Astrocyte (in vitro differentiated cells and primary cell): Measurements from ENCODE around the gene TRIM9. TPM values are rescaled to one million over a fixed set of nuclear protein-coding genes. Genes with fewer than 3 reads are reported as not detected.

Experiments
- DNase-seq: peaks from one replicate; pipeline ENCODE4 v3.0.0-alpha.2; 2010; ENCODE audit warnings: low read depth
- FAIRE-seq: peaks from 2 replicates; lab custom pipeline; 2011; peaks lifted over from hg19 to GRCh38; lab: Jason Lieb, UNC
- H2AFZ ChIP-seq: 2 replicates; pipeline ENCODE4 v1.6.0; 2012; ENCODE audit warnings: low read depth, low read length, inconsistent platforms
- H3K27ac ChIP-seq: 2 replicates; pipeline ENCODE4 v1.5.1; 2011; ENCODE audit warnings: low read depth, low read length, inconsistent platforms
- H3K27me3 ChIP-seq: 2 replicates; pipeline ENCODE4 v1.6.0; 2011; ENCODE audit warnings: low read length, inconsistent platforms; ENCODE audit not compliant: insufficient read depth
- H3K36me3 ChIP-seq: 2 replicates; pipeline ENCODE4 v1.5.1; 2011; ENCODE audit warnings: low read length, inconsistent platforms; ENCODE audit not compliant: insufficient read depth
- H3K4me1 ChIP-seq: 2 replicates; pipeline ENCODE4 v1.5.1; 2011; ENCODE audit warnings: low read length, inconsistent platforms; ENCODE audit not compliant: insufficient read depth
- H3K4me2 ChIP-seq: 2 replicates; pipeline ENCODE4 v1.6.0; 2012; ENCODE audit warnings: low read length, inconsistent platforms
- H3K4me3 ChIP-seq: 2 replicates; pipeline ENCODE4 v1.5.1; 2011; ENCODE audit warnings: low read depth, mild to moderate bottlenecking, low read length, inconsistent platforms; ENCODE audit not compliant: insufficient read depth
- H3K79me2 ChIP-seq: 2 replicates; pipeline ENCODE4 v1.6.0; 2012; ENCODE audit warnings: mild to moderate bottlenecking, low read length, inconsistent platforms; ENCODE audit not compliant: insufficient read depth
- H3K9ac ChIP-seq: 2 replicates; pipeline ENCODE4 v1.6.0; 2012; ENCODE audit warnings: mild to moderate bottlenecking, low read length, inconsistent platforms
- H3K9me3 ChIP-seq: 2 replicates; pipeline ENCODE4 v1.5.1; 2012; ENCODE audit warnings: low read depth, mild to moderate bottlenecking, low read length, inconsistent platforms; ENCODE audit not compliant: insufficient read depth
- H4K20me1 ChIP-seq: 2 replicates; pipeline ENCODE4 v1.6.0; 2012; ENCODE audit warnings: low read length, inconsistent platforms; ENCODE audit not compliant: insufficient read depth
- H3K27ac Mint-ChIP-seq: one replicate; pipeline ENCODE4 v1.8.0; 2021; ENCODE audit warnings: mild to moderate bottlenecking, mixed read lengths; ENCODE audit not compliant: unreplicated experiment
- H3K27me3 Mint-ChIP-seq: one replicate; pipeline ENCODE4 v1.8.0; 2021; ENCODE audit warnings: low read depth, mixed read lengths; ENCODE audit not compliant: unreplicated experiment
- H3K36me3 Mint-ChIP-seq: one replicate; pipeline ENCODE4 v1.8.0; 2021; ENCODE audit warnings: low read depth, mixed read lengths; ENCODE audit not compliant: unreplicated experiment
- H3K4me1 Mint-ChIP-seq: one replicate; pipeline ENCODE4 v1.8.0; 2021; ENCODE audit warnings: low read depth, mixed read lengths; ENCODE audit not compliant: unreplicated experiment
- H3K4me3 Mint-ChIP-seq: one replicate; pipeline ENCODE4 v1.8.0; 2021; ENCODE audit warnings: mild to moderate bottlenecking, moderate library complexity, mixed read lengths; ENCODE audit not compliant: unreplicated experiment
- H3K9me3 Mint-ChIP-seq: one replicate; pipeline ENCODE4 v1.8.0; 2021; ENCODE audit warnings: mild to moderate bottlenecking, mixed read lengths; ENCODE audit not compliant: unreplicated experiment
- CTCF ChIP-seq: IDR thresholded peaks from 2 replicates; pipeline ENCODE4 v1.5.1; 2011; ENCODE audit warnings: low read depth, mild to moderate bottlenecking, inconsistent platforms, low read length, moderate library complexity; ENCODE audit not compliant: insufficient read depth
- EZH2 ChIP-seq: IDR thresholded peaks from 2 replicates; pipeline ENCODE4 v1.6.1; 2012; ENCODE audit warnings: mild to moderate bottlenecking, low read length, inconsistent platforms; ENCODE audit not compliant: insufficient read depth
- total RNA-seq: library from RNA; stranded (reverse); gene quantifications from 2 replicates; pipeline ENCODE4 v1.2.1, GENCODE V29; 2021

The TRIM9 gene
- total RNA-seq, 1 donor from 2014 or later: 4.7 TPM

GRCh38 chr14:51067295-51067694, 27.6 kb downstream of the TRIM9 start:
- no peaks in the 10 kb centered on the region for H3K27me3 ChIP-seq
- H3K9me3 ChIP-seq: no peaks in the 10 kb centered on the region
- H3K79me2 ChIP-seq: no peaks in the 10 kb centered on the region
- H3K27ac ChIP-seq: no peak overlapping the region
- H3K9ac ChIP-seq: no peak overlapping the region
- no peaks in the 10 kb centered on the region for H3K4me1 ChIP-seq
- no peak overlapping the region for H3K4me2 ChIP-seq
- Mint-ChIP-seq H3K4me1 (peaks cover 9% of the 10 kb centered on the region), H3K27me3 (no peaks in the 10 kb centered on the region), H3K36me3 (peaks cover 2% of the 10 kb centered on the region), H3K9me3 (peaks cover 2% of the 10 kb centered on the region), H3K4me3 (no peak overlapping the region), H3K27ac (no peak overlapping the region)
- H2AFZ ChIP-seq: no peak overlapping the region
- DNase-seq: no peak
- TF ChIP-seq CTCF: no peak
- no peak for TF ChIP-seq EZH2
- H4K20me1 ChIP-seq: no peaks in the 10 kb centered on the region
- no peaks in the 10 kb centered on the region for H3K36me3 ChIP-seq
- no peak overlapping the region for H3K4me3 ChIP-seq
- no peak for FAIRE-seq

GRCh38 chr14:51066576-51066975, 28.3 kb downstream of the TRIM9 start:
- no peak for TF ChIP-seq CTCF
- no peak for TF ChIP-seq EZH2
- Mint-ChIP-seq H3K9me3 (peaks cover 2% of the 10 kb centered on the region), H3K27me3 (no peaks in the 10 kb centered on the region), H3K27ac (no peak overlapping the region), H3K4me1 (peaks cover 9% of the 10 kb centered on the region), H3K36me3 (peaks cover 2% of the 10 kb centered on the region), H3K4me3 (no peak overlapping the region)
- Histone ChIP-seq H3K79me2 (no peaks in the 10 kb centered on the region), H3K4me2 (no peak overlapping the region), H3K27ac (no peak overlapping the region), H3K4me3 (no peak overlapping the region), H3K9me3 (no peaks in the 10 kb centered on the region), H3K36me3 (no peaks in the 10 kb centered on the region), H2AFZ (no peak overlapping the region), H4K20me1 (no peaks in the 10 kb centered on the region), H3K4me1 (no peaks in the 10 kb centered on the region), H3K9ac (no peak overlapping the region), H3K27me3 (no peaks in the 10 kb centered on the region)
- no peak for FAIRE-seq
- DNase-seq: no peak

GRCh38 chr14:51059032-51059431, 35.9 kb downstream of the TRIM9 start:
- no peak overlapping the region for H3K27ac ChIP-seq
- TF ChIP-seq EZH2 (no peak), CTCF (no peak)
- no peaks in the 10 kb centered on the region for H3K27me3 Mint-ChIP-seq
- DNase-seq (no peak), FAIRE-seq (no peak)
- no peak overlapping the region for H3K27ac Mint-ChIP-seq
- H3K27me3 ChIP-seq: peaks cover 2% of the 10 kb centered on the region
- no peak overlapping the region for H3K4me3 Mint-ChIP-seq
- no peaks in the 10 kb centered on the region for H3K9me3 ChIP-seq
- no peaks in the 10 kb centered on the region for H3K36me3 Mint-ChIP-seq
- H3K36me3 ChIP-seq: no peaks in the 10 kb centered on the region
- no peaks in the 10 kb centered on the region for H3K4me1 ChIP-seq
- H3K4me1 Mint-ChIP-seq: peaks cover 2% of the 10 kb centered on the region
- no peaks in the 10 kb centered on the region for H3K9me3 Mint-ChIP-seq
- no peaks in the 10 kb centered on the region for H4K20me1 ChIP-seq
- H3K4me3 ChIP-seq: no peak overlapping the region
- no peak overlapping the region for H3K4me2 ChIP-seq
- H3K9ac ChIP-seq: no peak overlapping the region
- no peak overlapping the region for H2AFZ ChIP-seq
- no peaks in the 10 kb centered on the region for H3K79me2 ChIP-seq
